Activated naive CD4-positive, alpha-beta T cell treated with anti-CD3 and anti-CD28 coated beads for 36 hours (primary cell): ENCODE data around the gene HEATR1. TPM values are rescaled to one million over a fixed set of nuclear protein-coding genes. Genes with fewer than 3 reads are reported as not detected.

Experiments used
- total RNA-seq, 2 experiments: library from RNA; stranded (reverse); gene quantifications; one replicate each; pipeline ENCODE4 v1.2.3, GENCODE V29; 2021

Gene HEATR1
- total RNA-seq, 2 experiments from 2014 or later, result 71.6 to 75.1 TPM

Other genes starting within 250 kb of the HEATR1 start
- gene EDARADD, start 210.2 kb downstream of the HEATR1 start, total RNA-seq, result under 1 TPM in 1 of 2 experiments, not detected in 1; 0.50 TPM
- 10 to 100 TPM; 78.6 to 89.4 TPM for gene LGALS8, start 80.5 kb downstream of the HEATR1 start, total RNA-seq
- under 1 TPM in 1 of 2 experiments, not detected in 1; 0.36 TPM for gene ACTN2, start 82.0 kb upstream of the HEATR1 start, total RNA-seq
- 10 to 100 TPM; 55.3 to 57.6 TPM for gene MTR, start 190.8 kb upstream of the HEATR1 start, total RNA-seq